SK-N-SH (cell line): ENCODE results near the gene IDE. TPM values are rescaled to one million over a fixed set of nuclear protein-coding genes. Genes with fewer than 3 reads are reported as not detected.

ENCODE experiments used
- CTCF ChIA-PET: fragments of 300-600, 350-600 bp; formaldehyde crosslinking; extraction: SDS; loops from one replicate; lab custom pipeline; 2021; lab: Yijun Ruan, JAX
- POLR2A ChIA-PET: fragments of 350-600 bp; sonication (Branson Sonifier 250); formaldehyde crosslinking; extraction: SDS; loops from one replicate; lab custom pipeline; 2020; ENCODE audit warnings: antibody characterized with exemption, inconsistent platforms; lab: Yijun Ruan, JAX
- DNase-seq: peaks from one replicate; pipeline ENCODE4 v3.0.0; 2012
- H2AFZ ChIP-seq: fragments of 200-600 bp; sonication (generic); 2 replicates; pipeline ENCODE4 v1.8.1; 2016; ENCODE audit warnings: antibody characterized with exemption, mild to moderate bottlenecking, low read depth
- H3F3A ChIP-seq: fragments of 200-600 bp; sonication (generic); replicated peaks from 2 replicates; pipeline ENCODE3; 2016; ENCODE audit warnings: antibody characterized with exemption, mild to moderate bottlenecking; ENCODE audit not compliant: insufficient read depth
- H3K27ac ChIP-seq, 2 experiments: fragments of 200-500 bp in 1 of 2; fragments of 200-600 bp in 1 of 2; sonication (Bioruptor generic) in 1 of 2; sonication (generic), shearing (Covaris generic) in 1 of 2; 2 replicates each; pipeline versions ENCODE4 v1.5.1 to v1.6.1; 2014 to 2016; ENCODE audit warnings: low read depth in 2 of 2, inconsistent platforms in 1 of 2, low read length in 1 of 2, mild to moderate bottlenecking in 1 of 2, mixed read lengths in 1 of 2
- H3K27me3 ChIP-seq: fragments of 200-600 bp; sonication (generic), shearing (Covaris generic); 2 replicates; pipeline ENCODE4 v1.6.1; 2016; ENCODE audit warnings: mixed run types; ENCODE audit not compliant: insufficient read depth
- H3K36me3 ChIP-seq, 2 experiments: fragments of 200-500 bp in 1 of 2; fragments of 200-600 bp in 1 of 2; sonication (Bioruptor generic) in 1 of 2; sonication (generic) in 1 of 2; replicated peaks in 1 of 2; 2 replicates each; pipeline versions ENCODE3 to v1.5.1; 2014 to 2016; ENCODE audit warnings: low read length in 1 of 2, mild to moderate bottlenecking in 1 of 2; ENCODE audit not compliant: insufficient read depth in 2 of 2, control insufficient read depth in 1 of 2
- H3K4me1 ChIP-seq, 2 experiments: fragments of 200-500 bp in 1 of 2; fragments of 200-600 bp in 1 of 2; sonication (Bioruptor generic) in 1 of 2; sonication (generic), shearing (Covaris generic) in 1 of 2; 2 replicates each; pipeline versions ENCODE4 v1.5.1 to v1.6.1; 2014 to 2016; ENCODE audit warnings: low read depth in 1 of 2, low read length in 1 of 2, mixed run types in 1 of 2; ENCODE audit not compliant: insufficient read depth in 2 of 2, control insufficient read depth in 1 of 2
- H3K4me2 ChIP-seq: fragments of 200-600 bp; sonication (generic), shearing (Covaris generic); 2 replicates; pipeline ENCODE4 v1.6.1; 2017; ENCODE audit warnings: mixed run types
- H3K4me3 ChIP-seq, 2 experiments: fragments of 200-500 bp in 1 of 2; fragments of 200-600 bp in 1 of 2; sonication (Bioruptor generic) in 1 of 2; sonication (generic), shearing (Covaris generic) in 1 of 2; 2 replicates each; pipeline versions ENCODE4 v1.5.1 to v1.8.1; 2014 to 2016; ENCODE audit warnings: low read depth in 2 of 2, inconsistent platforms in 1 of 2, low read length in 1 of 2, mild to moderate bottlenecking in 1 of 2, mixed read lengths in 1 of 2, moderate library complexity in 1 of 2
- H3K79me2 ChIP-seq: fragments of 200-600 bp; sonication (generic); 2 replicates; pipeline ENCODE4 v1.8.1; 2017; ENCODE audit warnings: mild to moderate bottlenecking; ENCODE audit not compliant: insufficient read depth
- H3K9ac ChIP-seq: fragments of 200-600 bp; sonication (generic); 2 replicates; pipeline ENCODE4 v1.6.1; 2017; ENCODE audit warnings: mixed run types
- H3K9me2 ChIP-seq: fragments of 200-600 bp; sonication (generic); 2 replicates; pipeline ENCODE4 v1.6.1; 2017; ENCODE audit warnings: mixed run types
- H3K9me3 ChIP-seq: fragments of 200-600 bp; sonication (generic); 2 replicates; pipeline ENCODE4 v1.6.1; 2017; ENCODE audit warnings: mixed run types, mild to moderate bottlenecking, moderate library complexity
- H4K20me1 ChIP-seq: fragments of 200-600 bp; sonication (generic); 2 replicates; pipeline ENCODE4 v1.6.1; 2017; ENCODE audit warnings: mild to moderate bottlenecking, mixed run types; ENCODE audit not compliant: insufficient read depth
- ELF1 ChIP-seq: IDR thresholded peaks from 2 replicates; pipeline ENCODE4 v1.4.0; 2012
- EZH2phosphoT487 ChIP-seq: fragments of 200-600 bp; sonication (generic); IDR thresholded peaks from 2 replicates; pipeline ENCODE4 v1.6.1; 2017; ENCODE audit warnings: low read depth, mixed run types, mild to moderate bottlenecking, antibody characterized with exemption, moderate library complexity, borderline replicate concordance
- FOSL2 ChIP-seq: IDR thresholded peaks from 2 replicates; pipeline ENCODE4 v1.4.0; 2012; ENCODE audit warnings: low read depth, mild to moderate bottlenecking, moderate library complexity, borderline replicate concordance
- FOXJ3 ChIP-seq: sonication (generic); formaldehyde crosslinking; IDR thresholded peaks from 2 replicates; pipeline ENCODE4 v1.5.1; 2020; ENCODE audit warnings: mild to moderate bottlenecking, missing genetic modification reagents
- GABPA ChIP-seq: IDR thresholded peaks from 2 replicates; pipeline ENCODE4 v1.4.0; 2012; ENCODE audit warnings: low read depth, mild to moderate bottlenecking
- MEF2A ChIP-seq: IDR thresholded peaks from 2 replicates; pipeline ENCODE4 v1.4.0; 2012; ENCODE audit warnings: low read depth, borderline replicate concordance
- MXI1 ChIP-seq: IDR thresholded peaks from 2 replicates; pipeline ENCODE4 v1.6.1; 2012; ENCODE audit warnings: mild to moderate bottlenecking, low read depth, low read length, improper control_type of control experiment
- NFIC ChIP-seq: IDR thresholded peaks from 2 replicates; pipeline ENCODE4 v1.4.0; 2012; ENCODE audit warnings: borderline replicate concordance
- NRF1 ChIP-seq: IDR thresholded peaks from 2 replicates; pipeline ENCODE4 v1.6.1; 2012; ENCODE audit warnings: low read depth, mild to moderate bottlenecking, low read length
- POLR2AphosphoS5 ChIP-seq: IDR thresholded peaks from 2 replicates; pipeline ENCODE4 v1.6.1; 2012; ENCODE audit warnings: low read depth, low read length
- RCOR1 ChIP-seq: fragments of 150-350 bp; IDR thresholded peaks from 2 replicates; pipeline ENCODE4 v1.6.1; 2017; ENCODE audit warnings: antibody characterized with exemption, low read length
- RFX5 ChIP-seq: IDR thresholded peaks from 2 replicates; pipeline ENCODE4 v1.6.1; 2012; ENCODE audit warnings: mild to moderate bottlenecking, improper control_type of control experiment, low read length
- RXRA ChIP-seq: IDR thresholded peaks from 2 replicates; pipeline ENCODE4 v1.4.0; 2012; ENCODE audit warnings: low read depth, mild to moderate bottlenecking, borderline replicate concordance
- SIN3A ChIP-seq: IDR thresholded peaks from 2 replicates; pipeline ENCODE4 v1.6.1; 2012; ENCODE audit warnings: low read depth, mild to moderate bottlenecking, low read length, moderate library complexity, borderline replicate concordance
- SMC3 ChIP-seq: IDR thresholded peaks from 2 replicates; pipeline ENCODE4 v1.6.1; 2012; ENCODE audit warnings: low read depth, low read length, improper control_type of control experiment
- TCF12 ChIP-seq: IDR thresholded peaks from 2 replicates; pipeline ENCODE4 v1.4.0; 2012
- TEAD4 ChIP-seq: IDR thresholded peaks from 2 replicates; pipeline ENCODE4 v1.4.0; 2012; ENCODE audit warnings: mild to moderate bottlenecking, borderline replicate concordance; ENCODE audit not compliant: insufficient read depth
- WGBS: methylation state at CpG from one replicate; pipeline ENCODE4 v1.1.6; 2017; ENCODE audit warnings: low lambda C conversion rate; 5-methylcytosine and 5-hydroxymethylcytosine counted together
- polyA plus RNA-seq, 3 experiments: library from polyadenylated mRNA; depleted of rRNA; stranded (reverse); fragments of >200 nt; gene quantifications; 2 replicates each; pipeline ENCODE4 v1.2.3, GENCODE V29; 2012
- TF ChIP-seq, protein P1 (sequence below): fragments of 150-350 bp; IDR thresholded peaks from 2 replicates; pipeline ENCODE4 v1.6.1; 2016; ENCODE audit warnings: mild to moderate bottlenecking, low read depth, low read length
- TF ChIP-seq, protein P2 (sequence below): IDR thresholded peaks from 2 replicates; pipeline ENCODE4 v1.4.0; 2012; ENCODE audit warnings: low read depth, borderline replicate concordance
- TF ChIP-seq, protein P3 (sequence below): fragments of 200-600 bp; sonication (generic); IDR thresholded peaks from 2 replicates; pipeline ENCODE4 v1.6.1; 2017; ENCODE audit warnings: antibody characterized with exemption, mild to moderate bottlenecking, moderate library complexity
- TF ChIP-seq, protein P4 (sequence below): fragments of 150-350 bp; IDR thresholded peaks from 2 replicates; pipeline ENCODE4 v1.6.1; 2017; ENCODE audit warnings: antibody characterized with exemption, low read length, low read depth, borderline replicate concordance
- TF ChIP-seq, protein P5 (sequence below): IDR thresholded peaks from 2 replicates; pipeline ENCODE4; 2012

Gene IDE
- polyA plus RNA-seq, 1 of the 3 experiments (the other 2 are of a cell fraction): 9.3 TPM

DNA sequence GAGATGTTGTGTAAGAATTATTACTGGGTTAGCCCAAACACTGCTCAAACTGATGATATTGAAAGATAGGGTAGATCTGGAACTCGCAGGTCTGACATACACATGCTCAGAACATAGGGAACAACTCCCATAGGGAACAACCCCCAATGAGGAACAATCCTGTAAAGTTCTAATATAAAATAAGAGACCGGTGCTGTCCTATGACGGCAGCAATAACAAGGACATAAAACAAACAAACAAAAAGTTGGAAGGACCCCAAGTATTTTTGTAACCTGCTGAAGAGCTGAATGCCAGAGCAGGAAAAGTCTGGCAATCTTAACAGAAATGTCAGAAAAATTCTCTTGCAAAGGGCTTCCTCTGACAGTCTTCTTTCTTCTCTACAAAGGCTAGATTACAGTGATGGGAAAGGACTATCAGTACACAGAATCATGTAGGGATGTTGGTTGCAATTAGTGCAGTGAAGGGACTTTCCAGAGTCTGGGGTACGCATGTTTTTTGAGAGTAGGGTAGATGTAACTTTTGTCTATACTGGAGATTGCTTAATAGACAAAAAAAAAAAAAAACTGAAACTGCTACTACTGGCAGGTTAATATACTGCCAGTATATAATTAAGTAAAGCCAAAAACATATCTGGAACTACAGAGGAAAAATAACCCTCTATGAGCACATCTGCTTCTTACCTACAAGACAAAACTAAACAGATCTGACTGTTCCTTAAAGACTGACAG lies 35.5 kb downstream of the IDE start:
- CTCF ChIA-PET: interaction anchor here (2.4 kb wide), 1 partner anchor 37 kb away, joined by 10 read pairs; no protein-coding TSS in a partner anchor
- Histone ChIP-seq H3K4me3 (no peak overlapping the region), H3K79me2 (peaks cover 34% of the 10 kb centered on the region; the same call in 1 of the 2 replicates), H3K9me3 (no peaks in the 10 kb centered on the region), H3K4me1 (peaks cover 3 to 5% of the 10 kb centered on the region in 2 experiments; a peak in 2 of 4 replicates), H3K27me3 (no peaks in the 10 kb centered on the region), H3K9ac (no peak overlapping the region), H4K20me1 (peaks cover 5% of the 10 kb centered on the region), H3K4me2 (no peak overlapping the region), H3K9me2 (no peaks in the 10 kb centered on the region), H3K36me3 (peaks cover 11 to 18% of the 10 kb centered on the region in 2 experiments), H3K27ac (no peak overlapping the region), H3F3A (no peaks in the 10 kb centered on the region), H2AFZ (no peak overlapping the region)
- TF ChIP-seq NRF1 (no peak), TEAD4 (no peak), EZH2phosphoT487 (no peak), FOSL2 (no peak), NFIC (no peak), GABPA (no peak), MXI1 (no peak), SIN3A (no peak), RXRA (no peak), MEF2A (no peak), SMC3 (no peak), RFX5 (no peak), ELF1 (no peak)
- TF ChIP-seq, protein P1, sequence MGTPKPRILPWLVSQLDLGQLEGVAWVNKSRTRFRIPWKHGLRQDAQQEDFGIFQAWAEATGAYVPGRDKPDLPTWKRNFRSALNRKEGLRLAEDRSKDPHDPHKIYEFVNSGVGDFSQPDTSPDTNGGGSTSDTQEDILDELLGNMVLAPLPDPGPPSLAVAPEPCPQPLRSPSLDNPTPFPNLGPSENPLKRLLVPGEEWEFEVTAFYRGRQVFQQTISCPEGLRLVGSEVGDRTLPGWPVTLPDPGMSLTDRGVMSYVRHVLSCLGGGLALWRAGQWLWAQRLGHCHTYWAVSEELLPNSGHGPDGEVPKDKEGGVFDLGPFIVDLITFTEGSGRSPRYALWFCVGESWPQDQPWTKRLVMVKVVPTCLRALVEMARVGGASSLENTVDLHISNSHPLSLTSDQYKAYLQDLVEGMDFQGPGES: no peak
- 93% methylated on average over 4 of the region's 4 CpGs for WGBS
- POLR2A ChIA-PET: no interaction called here
- DNase-seq: no peak

DNA sequence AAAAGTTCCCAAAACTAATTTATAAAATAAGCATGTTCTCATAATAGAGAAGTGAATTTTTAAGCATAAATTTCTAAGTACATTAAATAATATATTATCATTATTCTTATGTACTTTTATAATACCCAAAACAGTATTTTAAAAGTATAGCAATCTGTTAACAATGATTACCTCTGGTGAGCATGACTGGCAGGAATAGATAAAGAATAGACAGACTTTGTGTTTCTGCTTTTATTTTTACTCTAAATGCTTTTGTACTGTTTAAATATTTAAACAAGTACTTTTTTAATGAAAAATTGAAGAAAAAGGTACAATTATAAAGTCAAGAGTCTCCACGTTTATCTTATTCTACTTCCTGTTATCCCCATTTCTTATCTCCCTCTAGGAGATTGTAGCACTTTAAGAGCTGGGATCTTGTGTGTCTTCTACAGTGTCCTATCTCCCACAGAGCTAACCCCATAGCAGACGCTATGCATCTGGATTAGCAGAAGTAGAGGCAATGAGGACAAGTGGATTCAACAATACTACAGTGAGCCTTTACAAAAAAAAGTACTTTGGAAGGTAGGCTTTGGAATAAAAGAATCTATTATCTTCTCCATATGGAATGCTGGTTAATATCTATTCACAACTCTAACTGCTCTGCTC lies 42.9 kb downstream of the IDE start:
- no peak overlapping the region for H2AFZ ChIP-seq
- no peak overlapping the region for H3K27ac ChIP-seq
- CTCF ChIA-PET: interaction anchor here (1.6 kb wide), 1 partner anchor 14 kb away, joined by 3 read pairs; no protein-coding TSS in a partner anchor
- no peaks in the 10 kb centered on the region for H3F3A ChIP-seq
- no peak for DNase-seq
- no peaks in the 10 kb centered on the region for H3K27me3 ChIP-seq
- H3K79me2 ChIP-seq: no peaks in the 10 kb centered on the region; the same call in 1 of the 2 replicates
- peaks cover 30 to 59% of the 10 kb centered on the region in 2 experiments for H3K36me3 ChIP-seq
- 91% methylated on average over 2 of the region's 2 CpGs for WGBS
- no peaks in the 10 kb centered on the region for H4K20me1 ChIP-seq
- no peaks in the 10 kb centered on the region for H3K9me2 ChIP-seq
- no peaks in the 10 kb centered on the region for H3K9me3 ChIP-seq
- POLR2A ChIA-PET: no interaction called here
- H3K4me3 ChIP-seq: no peak overlapping the region
- H3K9ac ChIP-seq: no peak overlapping the region
- no peak overlapping the region for H3K4me2 ChIP-seq
- H3K4me1 ChIP-seq: no peaks in the 10 kb centered on the region
- TF ChIP-seq RFX5 (no peak), FOXJ3 (no peak), RCOR1 (no peak), POLR2AphosphoS5 (no peak), ELF1 (no peak), TCF12 (no peak)
- TF ChIP-seq, protein P2, sequence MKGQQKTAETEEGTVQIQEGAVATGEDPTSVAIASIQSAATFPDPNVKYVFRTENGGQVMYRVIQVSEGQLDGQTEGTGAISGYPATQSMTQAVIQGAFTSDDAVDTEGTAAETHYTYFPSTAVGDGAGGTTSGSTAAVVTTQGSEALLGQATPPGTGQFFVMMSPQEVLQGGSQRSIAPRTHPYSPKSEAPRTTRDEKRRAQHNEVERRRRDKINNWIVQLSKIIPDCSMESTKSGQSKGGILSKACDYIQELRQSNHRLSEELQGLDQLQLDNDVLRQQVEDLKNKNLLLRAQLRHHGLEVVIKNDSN: no peak
- TF ChIP-seq, protein P3, sequence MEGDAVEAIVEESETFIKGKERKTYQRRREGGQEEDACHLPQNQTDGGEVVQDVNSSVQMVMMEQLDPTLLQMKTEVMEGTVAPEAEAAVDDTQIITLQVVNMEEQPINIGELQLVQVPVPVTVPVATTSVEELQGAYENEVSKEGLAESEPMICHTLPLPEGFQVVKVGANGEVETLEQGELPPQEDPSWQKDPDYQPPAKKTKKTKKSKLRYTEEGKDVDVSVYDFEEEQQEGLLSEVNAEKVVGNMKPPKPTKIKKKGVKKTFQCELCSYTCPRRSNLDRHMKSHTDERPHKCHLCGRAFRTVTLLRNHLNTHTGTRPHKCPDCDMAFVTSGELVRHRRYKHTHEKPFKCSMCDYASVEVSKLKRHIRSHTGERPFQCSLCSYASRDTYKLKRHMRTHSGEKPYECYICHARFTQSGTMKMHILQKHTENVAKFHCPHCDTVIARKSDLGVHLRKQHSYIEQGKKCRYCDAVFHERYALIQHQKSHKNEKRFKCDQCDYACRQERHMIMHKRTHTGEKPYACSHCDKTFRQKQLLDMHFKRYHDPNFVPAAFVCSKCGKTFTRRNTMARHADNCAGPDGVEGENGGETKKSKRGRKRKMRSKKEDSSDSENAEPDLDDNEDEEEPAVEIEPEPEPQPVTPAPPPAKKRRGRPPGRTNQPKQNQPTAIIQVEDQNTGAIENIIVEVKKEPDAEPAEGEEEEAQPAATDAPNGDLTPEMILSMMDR: no peak
- TF ChIP-seq, protein P4, sequence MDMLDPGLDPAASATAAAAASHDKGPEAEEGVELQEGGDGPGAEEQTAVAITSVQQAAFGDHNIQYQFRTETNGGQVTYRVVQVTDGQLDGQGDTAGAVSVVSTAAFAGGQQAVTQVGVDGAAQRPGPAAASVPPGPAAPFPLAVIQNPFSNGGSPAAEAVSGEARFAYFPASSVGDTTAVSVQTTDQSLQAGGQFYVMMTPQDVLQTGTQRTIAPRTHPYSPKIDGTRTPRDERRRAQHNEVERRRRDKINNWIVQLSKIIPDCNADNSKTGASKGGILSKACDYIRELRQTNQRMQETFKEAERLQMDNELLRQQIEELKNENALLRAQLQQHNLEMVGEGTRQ: no peak
- TF ChIP-seq, protein P5, sequence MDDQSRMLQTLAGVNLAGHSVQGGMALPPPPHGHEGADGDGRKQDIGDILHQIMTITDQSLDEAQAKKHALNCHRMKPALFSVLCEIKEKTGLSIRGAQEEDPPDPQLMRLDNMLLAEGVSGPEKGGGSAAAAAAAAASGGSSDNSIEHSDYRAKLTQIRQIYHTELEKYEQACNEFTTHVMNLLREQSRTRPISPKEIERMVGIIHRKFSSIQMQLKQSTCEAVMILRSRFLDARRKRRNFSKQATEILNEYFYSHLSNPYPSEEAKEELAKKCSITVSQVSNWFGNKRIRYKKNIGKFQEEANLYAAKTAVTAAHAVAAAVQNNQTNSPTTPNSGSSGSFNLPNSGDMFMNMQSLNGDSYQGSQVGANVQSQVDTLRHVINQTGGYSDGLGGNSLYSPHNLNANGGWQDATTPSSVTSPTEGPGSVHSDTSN: no peak
